Measurements from ENCODE around the gene STARD5. TPM values are rescaled to one million over a fixed set of nuclear protein-coding genes. Genes with fewer than 3 reads are reported as not detected.

STARD5 gene
- total RNA-seq, 1 donor from 2014 or later, result 17.9 TPM

DNA sequence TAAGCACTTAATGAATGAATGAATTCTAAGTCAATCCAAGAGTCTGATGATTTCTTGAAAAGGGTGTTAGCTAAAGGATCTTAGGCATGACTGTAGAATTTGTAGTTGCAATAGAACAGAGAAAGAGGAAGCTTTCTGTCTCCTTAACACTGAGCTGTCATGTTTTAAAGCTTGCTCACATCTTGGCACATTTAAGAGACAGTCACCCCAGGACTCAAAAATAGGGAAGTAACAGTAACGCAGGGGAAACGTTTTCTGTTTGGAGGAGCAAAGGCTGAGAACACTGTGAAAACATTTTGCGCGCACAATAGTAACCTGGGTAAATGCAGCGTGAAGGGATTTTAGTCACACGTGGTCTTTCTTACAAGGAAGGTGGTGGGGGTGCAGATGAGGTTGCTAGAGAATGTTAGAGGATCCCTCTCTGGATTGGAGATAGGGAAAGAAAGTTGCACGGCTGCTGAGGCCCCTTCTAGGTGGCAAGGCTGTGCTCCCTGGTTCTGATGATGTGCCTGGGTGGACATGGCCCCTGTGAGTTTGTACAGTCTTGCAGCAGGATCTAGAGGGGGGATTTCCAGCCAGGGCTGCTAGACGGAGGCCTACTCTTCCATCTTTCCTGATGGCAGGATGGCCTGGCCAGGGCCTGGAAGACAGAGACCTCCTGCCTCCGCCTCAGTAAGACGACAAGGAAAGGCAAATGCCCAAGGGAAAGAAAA, 12.0 kb downstream of the STARD5 start:
- DNase-seq, result no peak

DNA sequence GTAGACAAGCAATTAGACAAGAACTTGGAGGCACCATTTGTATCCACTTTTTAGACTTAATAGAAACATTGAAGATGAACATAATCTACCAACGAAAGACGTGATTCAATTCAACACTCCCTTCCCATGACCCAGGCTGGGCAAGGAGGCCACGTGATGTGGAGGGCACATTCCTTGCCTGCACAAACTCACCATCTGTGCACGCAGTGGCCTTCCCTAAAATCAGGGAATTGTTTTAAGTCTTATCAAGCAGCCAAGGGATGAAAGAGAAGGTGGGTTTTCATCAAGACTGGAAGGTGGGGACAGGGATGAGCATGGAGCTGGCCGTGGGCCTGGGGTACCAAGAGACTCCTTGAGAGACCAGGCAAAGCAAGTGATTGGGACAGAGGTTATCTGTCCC, 13.5 kb downstream of the STARD5 start:
- DNase-seq, result no peak

DNA sequence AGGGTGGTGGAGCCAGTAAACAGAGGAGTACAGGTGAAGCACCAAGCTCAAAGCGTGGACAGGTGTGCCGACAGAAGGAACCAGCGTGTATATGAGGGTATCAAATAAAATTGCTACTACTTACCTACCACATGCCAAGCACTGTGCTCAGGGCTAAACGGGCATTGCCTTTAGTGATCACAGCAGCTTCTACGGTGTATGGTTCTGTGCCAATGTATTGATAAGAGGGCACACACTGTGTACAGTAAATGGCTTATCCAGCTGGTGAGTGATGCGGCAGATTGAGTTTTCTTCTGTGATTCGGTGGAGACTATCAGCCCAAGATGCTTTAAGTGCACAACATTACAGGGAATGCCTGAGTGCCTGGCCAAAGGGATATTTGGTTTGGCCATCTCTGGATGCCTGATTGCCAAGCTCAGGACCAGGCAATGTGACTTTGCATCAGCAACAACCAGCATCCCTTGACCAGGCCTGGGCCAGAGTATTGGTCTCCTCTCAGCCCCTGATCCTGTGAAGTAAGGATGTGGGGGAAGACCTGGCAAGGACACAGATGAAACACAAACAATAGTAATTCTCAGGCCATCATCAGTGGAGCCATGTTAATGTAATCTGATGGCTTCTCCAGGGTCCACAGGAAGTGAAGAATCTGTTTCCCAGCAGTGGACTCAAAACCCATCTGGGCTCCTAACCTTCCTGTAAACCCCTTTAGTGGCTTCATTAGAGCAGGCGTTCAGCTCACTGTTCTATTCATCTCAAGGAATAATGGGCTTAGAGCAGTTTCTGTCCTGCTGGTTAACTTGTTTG, 14.1 kb downstream of the STARD5 start:
- DNase-seq, result no peak

DNA sequence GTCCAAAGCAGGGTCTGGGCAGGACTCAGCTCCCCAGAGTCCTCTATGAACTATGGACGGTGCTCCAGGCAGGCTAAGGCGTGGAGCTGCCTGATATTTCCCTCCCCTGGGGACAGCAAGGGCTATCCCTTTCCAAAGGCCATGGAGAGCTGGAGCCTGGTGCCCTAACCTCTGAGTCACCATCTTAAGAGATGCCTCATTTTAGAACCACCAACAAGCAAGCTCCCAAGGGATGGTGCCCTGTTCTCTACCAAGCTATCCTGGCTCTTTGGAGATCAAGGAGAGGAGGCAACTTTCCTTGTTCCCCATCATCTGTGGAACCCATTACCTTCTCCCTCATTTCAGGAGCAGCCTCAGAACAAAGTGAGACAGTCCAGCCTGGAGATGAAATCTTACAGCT, 15.7 kb downstream of the STARD5 start:
- DNase-seq, result no peak

DNA sequence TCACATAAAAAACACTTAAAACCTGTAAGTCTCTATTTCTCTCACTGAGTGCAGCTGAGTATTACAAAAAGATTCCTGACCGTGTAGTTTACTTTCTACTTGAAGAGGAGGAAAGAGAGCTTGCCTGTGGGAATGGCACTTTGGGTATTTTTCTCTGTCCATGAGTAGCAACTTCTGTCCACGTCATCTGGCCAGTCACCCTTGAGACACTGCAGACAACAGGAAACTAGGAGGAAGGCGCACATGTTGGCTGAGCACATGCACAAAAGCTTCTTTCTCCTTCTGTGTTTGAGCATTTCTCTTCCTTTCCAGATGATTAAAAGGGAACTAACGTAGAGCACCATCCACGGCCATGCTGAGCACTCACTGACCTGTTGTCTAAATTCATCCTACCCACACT, 19.7 kb downstream of the STARD5 start:
- DNase-seq, result peak; percentile 29

DNA sequence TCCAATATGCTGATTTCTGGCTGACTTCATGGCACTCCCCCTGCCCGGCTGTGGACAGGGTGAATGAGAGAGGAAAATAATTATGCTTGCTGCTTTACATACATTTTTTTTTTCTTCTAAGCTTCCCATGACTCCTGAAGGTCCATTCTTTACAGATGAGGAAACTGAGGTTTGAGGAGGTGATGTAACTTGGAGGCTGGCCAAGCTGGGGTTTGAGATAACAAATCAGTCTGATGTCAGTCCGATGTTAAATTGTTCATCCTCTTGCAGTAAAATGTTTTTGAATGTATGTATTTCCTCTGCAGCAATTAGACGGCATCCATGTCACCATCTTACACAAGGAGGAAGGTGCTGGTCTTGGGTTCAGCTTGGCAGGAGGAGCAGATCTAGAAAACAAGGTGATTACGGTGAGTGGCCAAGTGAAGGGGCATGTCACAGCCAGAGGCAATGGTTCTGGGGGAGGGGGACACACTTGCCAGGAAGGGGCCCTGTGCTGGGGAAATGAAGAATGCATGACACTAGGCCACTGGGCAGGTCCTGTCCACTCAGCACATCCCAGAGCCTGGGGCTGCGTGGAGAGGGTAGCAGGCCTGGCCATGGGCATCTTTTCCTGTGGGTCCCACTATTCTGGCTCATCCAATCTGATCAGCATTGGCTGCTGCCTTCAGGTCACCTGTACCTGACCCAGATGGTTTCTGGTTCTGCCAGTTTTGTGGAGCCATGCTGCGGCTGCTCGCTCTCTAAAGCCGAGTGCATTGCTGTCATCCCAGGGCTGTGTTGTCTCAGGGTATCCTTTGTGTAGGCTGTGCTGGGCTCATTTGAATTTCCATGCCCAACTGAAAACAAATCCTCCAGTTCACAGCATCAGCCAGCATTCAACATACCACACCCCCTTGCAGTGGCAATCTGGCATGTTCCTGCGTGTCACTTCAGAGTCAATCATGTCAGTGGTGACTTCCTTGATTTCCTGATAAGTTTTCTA, 20.4 kb downstream of the STARD5 start:
- no peak for DNase-seq

DNA sequence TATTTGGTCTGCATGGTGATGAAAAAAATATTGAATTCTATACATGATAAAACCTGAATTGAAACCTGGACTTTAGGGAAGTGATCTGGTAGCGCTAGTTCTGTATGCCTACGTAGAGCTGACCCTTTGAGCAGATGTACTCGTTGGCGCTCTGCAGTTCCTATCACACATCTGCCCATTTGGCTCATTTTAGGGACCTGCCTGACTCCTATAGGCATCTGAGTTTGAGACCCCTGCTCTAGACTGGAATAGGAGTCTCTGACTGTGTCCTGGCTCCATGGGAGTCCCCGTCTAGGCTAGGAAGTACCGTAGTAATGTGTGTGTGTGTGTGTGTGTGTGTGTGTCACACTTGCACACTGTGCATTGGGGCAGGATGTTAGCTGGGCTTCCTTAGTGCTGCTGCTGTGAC, 21.2 kb downstream of the STARD5 start:
- no peak for DNase-seq

DNA sequence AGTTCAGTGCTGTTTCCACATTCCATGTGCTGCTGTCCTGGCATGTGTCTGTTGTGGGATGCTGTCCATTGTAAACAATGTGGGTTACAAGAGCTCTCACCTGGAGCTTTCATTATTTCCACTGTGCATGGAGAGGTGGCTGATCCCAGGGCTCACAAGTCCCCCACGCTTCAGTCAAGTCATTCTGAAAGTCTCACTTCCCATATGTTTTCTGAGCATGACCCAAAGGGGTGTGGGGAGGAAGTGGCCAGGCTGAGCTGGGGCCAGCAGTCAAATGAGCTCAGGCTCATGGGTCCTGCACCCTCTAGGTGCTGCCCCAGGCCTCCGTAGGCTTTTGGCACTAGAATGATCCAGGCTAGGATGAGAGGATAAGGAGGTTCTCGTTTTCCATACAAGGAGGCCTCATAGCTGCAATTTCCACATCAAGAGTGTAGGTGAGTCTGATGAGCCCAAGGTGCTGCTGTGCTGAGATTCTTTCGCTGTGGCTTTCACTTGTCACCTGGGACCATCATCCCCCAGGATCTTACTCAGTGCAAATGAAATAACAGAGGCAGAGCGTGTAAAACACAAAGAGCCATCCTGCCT, 22.0 kb downstream of the STARD5 start:
- no peak for DNase-seq

DNA sequence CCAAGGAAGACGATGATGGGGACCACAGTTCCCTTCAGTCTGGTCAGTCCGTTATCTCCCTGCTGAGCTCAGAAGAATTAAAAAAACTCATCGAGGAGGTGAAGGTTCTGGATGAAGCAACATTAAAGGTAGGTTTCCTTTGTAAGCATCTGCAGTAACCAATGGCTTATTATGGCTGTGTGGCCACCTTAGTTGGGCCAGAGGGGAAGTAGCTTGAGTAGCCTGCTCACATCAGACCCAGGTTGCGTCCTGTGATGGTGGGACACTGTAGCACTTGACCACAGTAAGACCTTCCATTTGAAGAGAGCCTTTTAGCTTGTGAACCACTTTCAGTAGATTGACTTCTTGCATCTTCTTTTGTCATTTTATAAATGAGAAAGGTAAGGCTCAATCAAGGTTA, 22.6 kb downstream of the STARD5 start:
- no peak for DNase-seq

DNA sequence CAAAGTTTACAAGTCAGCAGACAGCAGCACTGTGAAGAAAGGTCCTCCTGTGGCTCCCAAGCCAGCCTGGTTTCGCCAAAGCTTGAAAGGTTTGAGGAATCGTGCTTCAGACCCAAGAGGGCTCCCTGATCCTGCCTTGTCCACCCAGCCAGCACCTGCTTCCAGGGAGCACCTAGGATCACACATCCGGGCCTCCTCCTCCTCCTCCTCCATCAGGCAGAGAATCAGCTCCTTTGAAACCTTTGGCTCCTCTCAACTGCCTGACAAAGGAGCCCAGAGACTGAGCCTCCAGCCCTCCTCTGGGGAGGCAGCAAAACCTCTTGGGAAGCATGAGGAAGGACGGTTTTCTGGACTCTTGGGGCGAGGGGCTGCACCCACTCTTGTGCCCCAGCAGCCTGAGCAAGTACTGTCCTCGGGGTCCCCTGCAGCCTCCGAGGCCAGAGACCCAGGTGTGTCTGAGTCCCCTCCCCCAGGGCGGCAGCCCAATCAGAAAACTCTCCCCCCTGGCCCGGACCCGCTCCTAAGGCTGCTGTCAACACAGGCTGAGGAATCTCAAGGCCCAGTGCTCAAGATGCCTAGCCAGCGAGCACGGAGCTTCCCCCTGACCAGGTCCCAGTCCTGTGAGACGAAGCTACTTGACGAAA, 24.2 kb downstream of the STARD5 start:
- DNase-seq, result no peak

DNA sequence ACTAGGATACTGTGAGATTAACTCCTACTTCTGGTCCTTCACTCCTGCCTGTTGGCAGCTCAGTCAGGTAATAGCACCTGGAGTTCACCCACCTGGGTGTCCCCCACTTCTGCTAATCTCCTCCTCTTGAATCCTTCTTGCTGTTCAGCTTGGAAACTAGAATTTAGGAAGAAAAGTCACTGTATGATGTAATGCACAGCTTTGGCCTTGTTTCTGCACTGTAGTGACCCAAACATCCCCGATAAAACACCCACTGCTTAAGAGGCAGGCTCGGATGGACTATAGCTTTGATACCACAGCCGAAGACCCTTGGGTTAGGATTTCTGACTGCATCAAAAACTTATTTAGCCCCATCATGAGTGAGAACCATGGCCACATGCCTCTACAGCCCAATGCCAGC, 24.8 kb downstream of the STARD5 start:
- no peak for DNase-seq

DNA sequence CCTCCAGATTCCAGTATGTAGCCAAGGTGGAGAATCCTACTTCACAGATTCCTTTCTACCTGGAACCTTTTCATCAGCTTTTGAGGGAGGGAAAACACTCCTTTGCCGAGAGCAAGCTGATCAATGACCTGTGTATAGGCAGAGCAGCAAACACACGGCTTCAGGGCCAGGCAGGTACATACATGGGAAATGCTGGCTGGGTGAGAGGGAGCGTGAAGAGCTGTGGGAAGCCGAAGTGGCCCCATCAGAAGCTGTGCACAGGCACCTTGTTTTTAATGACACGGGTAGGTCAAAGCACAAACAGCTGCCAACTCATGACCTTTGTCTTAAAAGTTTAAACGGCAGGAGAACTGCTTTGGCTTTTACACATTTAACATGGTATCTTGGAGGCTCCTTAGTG, 25.3 kb downstream of the STARD5 start:
- DNase-seq, result no peak

DNA sequence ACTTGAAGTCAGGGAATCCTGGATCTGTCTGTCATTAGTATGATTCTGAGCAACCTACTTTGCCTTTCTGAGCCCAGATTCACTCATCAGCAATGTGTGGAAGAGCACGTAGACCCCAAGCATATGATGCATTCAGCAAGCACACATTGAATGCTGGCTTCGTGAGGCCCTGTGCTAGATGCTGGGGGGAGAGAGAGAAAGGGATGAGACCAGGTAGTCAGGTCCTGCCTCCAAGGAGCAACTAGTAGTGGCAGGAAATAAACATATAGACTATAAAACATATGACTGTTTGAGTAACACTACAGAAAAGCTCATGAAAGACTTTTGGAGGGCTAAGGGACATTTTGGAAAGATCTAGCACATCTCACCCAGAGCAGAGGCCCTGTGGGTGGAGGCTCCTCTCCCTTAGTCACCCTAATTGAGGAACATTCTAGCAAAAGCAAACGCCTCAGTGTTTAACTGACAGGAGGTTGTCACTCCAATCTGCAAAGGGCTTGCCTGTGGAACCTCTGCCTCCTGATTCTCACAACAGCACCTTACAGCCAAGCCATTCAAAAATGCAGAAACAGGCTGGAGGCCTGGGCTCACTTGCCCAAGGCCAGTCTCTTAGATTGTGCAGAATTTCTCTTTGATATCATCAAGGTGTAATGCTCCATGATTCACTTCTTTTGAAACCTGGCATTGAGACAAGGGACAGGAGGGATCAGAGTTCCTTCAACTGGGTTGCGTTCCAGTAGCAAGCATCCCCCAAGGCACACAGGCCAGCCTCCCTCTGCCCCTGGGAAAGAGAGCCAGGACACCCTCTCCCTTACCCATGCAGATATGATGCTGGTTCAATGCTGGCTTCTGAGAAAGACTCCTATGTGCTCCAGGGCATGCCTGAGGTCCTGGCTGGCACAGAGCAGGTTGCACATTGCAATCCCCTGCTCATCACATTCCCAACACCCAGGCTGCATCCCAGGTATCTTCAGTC, 26.1 kb downstream of the STARD5 start:
- DNase-seq, result no peak

DNA sequence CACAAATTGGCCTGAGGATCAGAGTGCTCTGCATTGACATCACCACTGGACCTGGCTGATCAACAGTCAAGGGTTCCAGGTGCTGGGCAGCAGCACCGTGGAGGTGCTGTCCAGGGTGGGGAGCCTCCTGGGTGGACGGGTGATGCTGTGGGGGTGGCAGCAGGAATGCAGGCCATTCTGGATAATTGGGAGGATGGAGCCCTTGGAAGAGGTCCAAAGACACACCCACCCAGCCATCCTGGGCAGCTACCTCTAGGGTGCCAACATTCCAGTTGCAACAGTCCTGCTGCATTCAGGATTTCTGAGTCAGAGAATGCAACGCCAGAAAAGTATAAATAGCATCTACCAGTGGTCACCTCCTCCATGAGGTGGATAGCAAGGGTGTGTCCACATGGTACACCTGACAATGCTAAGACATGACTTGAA, 26.8 kb downstream of the STARD5 start:
- DNase-seq, result no peak

DNA sequence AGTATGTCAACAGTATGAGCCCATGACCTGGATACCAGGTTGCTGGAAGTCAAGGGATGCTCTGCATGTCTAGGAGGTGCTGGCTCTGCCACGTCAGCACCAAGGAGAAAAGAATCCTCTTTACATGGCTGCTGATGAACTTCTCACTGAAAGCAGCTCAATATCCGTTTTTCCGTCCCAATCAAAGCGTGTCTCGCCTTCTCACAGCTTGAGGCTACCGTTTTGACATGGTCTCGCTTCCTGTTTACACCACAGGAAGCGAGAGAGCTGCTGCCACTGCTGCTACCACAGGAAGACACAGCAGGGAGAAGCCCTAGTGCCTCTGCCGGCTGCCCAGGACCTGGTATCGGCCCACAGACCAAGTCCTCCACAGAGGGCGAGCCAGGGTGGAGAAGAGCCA, 27.3 kb downstream of the STARD5 start:
- DNase-seq, result no peak

DNA sequence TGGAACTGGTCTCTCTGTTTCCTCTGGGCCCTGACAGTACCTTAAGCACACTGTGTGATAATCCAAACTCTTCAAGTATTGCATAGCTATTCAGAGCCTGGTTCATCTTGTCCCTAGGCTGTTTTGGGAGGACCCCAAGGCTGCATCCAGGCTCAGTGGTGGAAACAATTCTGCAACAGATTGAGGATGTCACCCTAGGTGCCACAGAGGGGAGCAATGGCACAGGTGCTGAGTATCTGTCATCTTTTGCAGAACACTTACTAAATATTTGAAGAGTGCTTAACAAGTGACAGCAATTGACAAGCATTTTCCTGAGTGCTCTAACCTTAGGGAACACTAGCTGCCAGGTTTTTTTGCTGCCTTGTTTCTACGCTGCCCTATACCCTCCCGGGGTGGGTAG, 27.8 kb downstream of the STARD5 start:
- DNase-seq, result no peak

DNA sequence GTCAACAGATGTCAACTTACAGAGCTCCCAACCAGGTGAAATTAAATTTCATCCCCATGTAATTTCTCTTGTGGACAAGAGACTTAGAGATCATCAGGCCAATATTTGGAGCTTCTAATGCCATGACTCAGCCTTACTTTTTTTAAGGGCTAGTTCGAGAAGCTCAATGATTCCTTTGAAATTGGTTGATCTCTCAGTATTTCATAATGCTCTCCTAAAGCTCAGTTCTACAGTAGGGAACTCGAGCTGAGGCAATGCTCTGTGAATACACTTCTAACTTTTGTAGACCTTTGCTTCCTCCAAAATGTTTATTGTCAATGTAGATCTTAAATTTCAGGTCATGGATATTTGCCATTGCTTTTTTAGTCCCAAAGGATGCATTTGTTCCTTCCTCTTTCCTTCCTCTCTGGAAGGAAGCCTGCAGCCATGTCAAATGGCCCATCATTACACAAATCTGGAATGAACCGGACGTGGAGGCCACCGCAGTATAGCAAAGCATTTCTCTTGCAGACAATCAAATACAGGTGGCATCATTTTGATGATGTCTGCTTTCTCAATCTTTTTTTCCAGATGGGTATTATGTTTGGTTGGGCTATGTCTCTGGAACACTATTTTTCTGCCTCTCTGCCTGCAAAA, 28.3 kb downstream of the STARD5 start:
- DNase-seq, result no peak

DNA sequence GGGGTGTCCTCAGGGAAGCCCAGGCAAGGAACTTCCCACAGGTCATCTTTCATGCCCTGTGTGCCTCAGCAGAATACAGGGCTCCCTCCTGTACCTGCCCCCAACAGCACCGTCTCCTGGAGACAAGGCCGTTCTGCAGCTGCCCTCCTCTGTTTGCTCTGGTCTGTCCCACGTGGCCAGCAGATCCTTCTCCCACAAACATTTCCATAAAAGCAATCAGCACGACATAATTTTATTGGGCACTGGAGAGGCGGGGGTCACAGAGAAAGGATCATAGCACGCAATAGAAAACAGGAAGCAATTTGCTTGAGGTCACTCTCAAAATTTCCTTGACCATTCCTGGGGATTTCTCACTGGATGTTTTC, 29.4 kb downstream of the STARD5 start:
- DNase-seq, result no peak

DNA sequence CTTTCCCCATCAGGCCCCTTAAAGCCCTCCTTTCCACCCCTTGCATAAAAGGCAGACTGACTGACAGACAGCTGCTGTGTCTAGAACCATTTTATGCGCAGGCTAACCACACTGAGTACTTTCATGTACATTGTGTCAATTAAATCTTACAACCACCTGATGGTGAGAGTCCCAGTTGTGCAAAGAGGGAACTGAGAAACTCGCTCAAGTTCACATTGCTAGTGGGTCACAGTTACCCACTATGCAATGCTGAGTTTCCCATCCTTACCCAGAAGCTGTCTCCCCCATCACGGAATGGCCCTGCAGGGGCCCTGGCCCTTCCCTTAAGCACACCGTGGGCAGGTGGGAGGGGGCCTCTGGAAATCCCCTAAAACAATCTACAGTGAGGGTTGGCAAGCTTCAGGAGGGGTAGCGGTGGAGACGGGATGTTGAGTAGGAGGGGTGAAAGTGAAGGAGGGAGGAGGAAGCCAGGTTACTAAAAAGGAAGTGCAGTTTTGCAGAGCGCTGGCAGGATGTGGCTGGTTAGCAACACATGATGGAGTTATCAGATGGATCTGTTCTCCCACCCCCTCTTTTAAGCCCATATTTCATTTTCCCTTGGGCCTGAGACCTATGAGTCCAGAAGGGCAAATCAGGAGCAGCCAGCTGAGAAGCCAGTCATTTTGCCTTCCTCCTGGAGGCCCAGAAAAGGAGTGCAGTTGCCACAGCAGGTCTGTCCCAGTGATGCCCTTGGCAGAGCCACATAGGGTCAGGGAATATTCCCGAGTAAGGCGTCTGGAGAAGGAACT, 30.0 kb downstream of the STARD5 start:
- DNase-seq, result no peak
